Trophoblast cell (in vitro differentiated cells and primary cell): Measurements from ENCODE around the gene CEACAM3.
"Not testable (repeated sequence)": the region's sequence is repeated elsewhere in the genome, so short reads cannot be mapped to it uniquely, and the experiment has no call there.

ENCODE experiments used
- DNase-seq, 2 donors: peaks; one replicate each; pipeline ENCODE4 v3.0.0-alpha.2; 2016
- H2AFZ ChIP-seq: 2 replicates; pipeline ENCODE4 v1.6.1; 2013; ENCODE audit warnings: low read length, moderate library complexity, mild to moderate bottlenecking; ENCODE audit not compliant: insufficient read depth, poor library complexity
- H2AK5ac ChIP-seq: 2 replicates; pipeline ENCODE4 v1.6.1; 2013; ENCODE audit warnings: mild to moderate bottlenecking, low read length
- H2BK120ac ChIP-seq: 2 replicates; pipeline ENCODE4 v1.6.1; 2013; ENCODE audit warnings: low read length, mild to moderate bottlenecking, moderate library complexity; ENCODE audit not compliant: insufficient read depth, poor library complexity
- H2BK12ac ChIP-seq: 2 replicates; pipeline ENCODE4 v1.6.1; 2013; ENCODE audit warnings: mild to moderate bottlenecking, low read length, moderate library complexity
- H2BK5ac ChIP-seq: 2 replicates; pipeline ENCODE4 v1.6.1; 2013; ENCODE audit warnings: low read length, low read depth, moderate library complexity, mild to moderate bottlenecking; ENCODE audit not compliant: poor library complexity
- H3K14ac ChIP-seq: 2 replicates; pipeline ENCODE4 v1.6.1; 2013; ENCODE audit warnings: mild to moderate bottlenecking, low read length
- H3K18ac ChIP-seq: 2 replicates; pipeline ENCODE4 v1.6.1; 2013; ENCODE audit warnings: mild to moderate bottlenecking, low read length
- H3K23ac ChIP-seq: 2 replicates; pipeline ENCODE4 v1.6.1; 2013; ENCODE audit warnings: low read length
- H3K27ac ChIP-seq: 2 replicates; pipeline ENCODE4 v1.5.1; 2013; ENCODE audit warnings: low read depth, mild to moderate bottlenecking, inconsistent platforms, low read length, moderate library complexity
- H3K27me3 ChIP-seq: 2 replicates; pipeline ENCODE4 v1.6.1; 2013; ENCODE audit warnings: inconsistent platforms, mild to moderate bottlenecking, low read length, moderate library complexity; ENCODE audit not compliant: insufficient read depth
- H3K36me3 ChIP-seq, 2 experiments: 1 replicate in 1 of 2; 2 replicates in 1 of 2; pipeline ENCODE4 v1.6.1; 2013; ENCODE audit warnings: low read length in 2 of 2, mild to moderate bottlenecking in 2 of 2, moderate library complexity in 1 of 2; ENCODE audit not compliant: insufficient read depth in 2 of 2, control insufficient read depth in 1 of 2
- H3K4ac ChIP-seq: 2 replicates; pipeline ENCODE4 v1.6.1; 2013; ENCODE audit warnings: low read depth, mild to moderate bottlenecking, low read length, moderate library complexity
- H3K4me1 ChIP-seq, 2 experiments: 1 replicate in 1 of 2; 2 replicates in 1 of 2; pipeline ENCODE4 v1.6.1; 2013; ENCODE audit warnings: low read length in 2 of 2, mild to moderate bottlenecking in 2 of 2, moderate library complexity in 1 of 2; ENCODE audit not compliant: insufficient read depth in 2 of 2, control insufficient read depth in 1 of 2
- H3K4me2 ChIP-seq: 2 replicates; pipeline ENCODE4 v1.6.1; 2013; ENCODE audit warnings: inconsistent platforms, mild to moderate bottlenecking, low read length, moderate library complexity
- H3K4me3 ChIP-seq: 2 replicates; pipeline ENCODE4 v1.5.1; 2013; ENCODE audit warnings: mild to moderate bottlenecking, low read depth, low read length, inconsistent platforms
- H3K79me1 ChIP-seq: one replicate; pipeline ENCODE4 v1.6.1; 2013; ENCODE audit warnings: low read length
- H3K79me2 ChIP-seq: 2 replicates; pipeline ENCODE4 v1.6.1; 2013; ENCODE audit warnings: low read length, mild to moderate bottlenecking; ENCODE audit not compliant: control insufficient read depth, insufficient read depth, poor library complexity
- H3K9ac ChIP-seq: 2 replicates; pipeline ENCODE4 v1.6.1; 2013; ENCODE audit warnings: mild to moderate bottlenecking, low read length
- H3K9me3 ChIP-seq: 2 replicates; pipeline ENCODE4 v1.6.1; 2013; ENCODE audit warnings: low read depth, mild to moderate bottlenecking, control low read depth, inconsistent platforms, low read length; ENCODE audit not compliant: insufficient read depth
- H4K12ac ChIP-seq: 2 replicates; pipeline ENCODE4 v1.6.1; 2013; ENCODE audit warnings: low read depth, mild to moderate bottlenecking, low read length, moderate library complexity
- H4K8ac ChIP-seq: 2 replicates; pipeline ENCODE4 v1.6.1; 2013; ENCODE audit warnings: low read depth, mild to moderate bottlenecking, low read length, moderate library complexity
- H4K91ac ChIP-seq: one replicate; pipeline ENCODE4 v1.6.1; 2013; ENCODE audit warnings: low read depth, mild to moderate bottlenecking, low read length, moderate library complexity
- WGBS: extraction: QIAGEN DNeasy Blood & Tissue Kit; methylation state at CpG from one replicate; pipeline ENCODE4 v1.1.7; 2013; ENCODE audit warnings: missing lambda C conversion rate; ENCODE audit not compliant: insufficient read length, insufficient coverage; ENCODE audit errors: extremely low coverage; 5-methylcytosine and 5-hydroxymethylcytosine counted together

Gene CEACAM3

DNA sequence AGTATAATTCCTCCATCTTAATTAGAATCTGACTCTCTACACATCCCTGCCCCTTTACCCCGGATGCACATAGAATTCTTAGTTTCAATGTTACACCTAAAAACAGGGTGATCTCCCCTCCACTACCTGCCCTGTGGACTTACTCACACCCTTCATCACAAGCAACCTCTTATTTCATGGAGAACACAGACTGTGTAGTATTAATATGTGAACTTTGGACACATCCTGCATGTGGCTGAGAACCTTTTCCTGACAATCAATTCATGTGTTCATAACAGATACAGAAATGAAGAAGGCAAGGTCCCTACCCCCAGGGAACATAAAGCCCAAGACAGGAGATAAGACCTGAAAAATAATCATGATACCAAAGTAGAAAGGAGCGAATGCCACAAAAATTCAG, 29.3 kb upstream of the CEACAM3 start:
- Histone ChIP-seq H3K18ac (no peak overlapping the region), H3K36me3 (no peaks in the 10 kb centered on the region), H3K9ac (no peak overlapping the region), H3K79me1 (no peaks in the 10 kb centered on the region), H3K4me1 (no peaks in the 10 kb centered on the region), H3K79me2 (no peaks in the 10 kb centered on the region), H2BK5ac (no peak overlapping the region), H2AFZ (no peak overlapping the region), H3K9me3 (peaks cover 2% of the 10 kb centered on the region), H3K4me3 (no peak overlapping the region), H3K27ac (no peak overlapping the region), H3K27me3 (no peaks in the 10 kb centered on the region), H2BK12ac (no peak overlapping the region), H3K14ac (no peak overlapping the region), H3K4me2 (no peak overlapping the region), H2BK120ac (no peak overlapping the region), H4K8ac (no peak overlapping the region), H3K23ac (no peak overlapping the region), H3K4ac (no peak overlapping the region), H2AK5ac (no peak overlapping the region), H4K91ac (no peak overlapping the region), H4K12ac (no peak overlapping the region)
- DNase-seq: no peak
- WGBS: no CpG with 5 or more reads among the region's 2 CpGs

DNA sequence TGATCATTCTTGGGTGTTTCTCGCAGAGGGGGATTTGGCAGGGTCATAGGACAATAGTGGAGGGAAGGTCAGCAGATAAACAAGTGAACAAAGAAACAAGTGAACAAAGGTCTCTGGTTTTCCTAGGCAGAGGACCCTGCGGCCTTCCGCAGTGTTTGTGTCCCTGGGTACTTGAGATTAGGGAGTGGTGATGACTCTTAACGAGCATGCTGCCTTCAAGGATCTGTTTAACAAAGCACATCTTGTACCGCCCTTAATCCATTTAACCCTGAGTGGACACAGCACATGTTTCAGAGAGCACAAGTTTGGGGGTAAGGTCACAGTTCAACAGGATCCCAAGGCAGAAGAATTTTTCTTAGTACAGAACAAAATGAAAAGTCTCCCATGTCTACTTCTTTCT, 28.3 kb upstream of the CEACAM3 start:
- not testable (repeated sequence) for H3K4me3 ChIP-seq, H3K9me3 ChIP-seq, H3K79me2 ChIP-seq, H3K4me2 ChIP-seq, DNase-seq, H3K9ac ChIP-seq, H3K23ac ChIP-seq, H3K36me3 ChIP-seq, H3K4ac ChIP-seq, H3K18ac ChIP-seq, H2BK5ac ChIP-seq, H2AFZ ChIP-seq, H3K4me1 ChIP-seq, H4K12ac ChIP-seq, H2BK120ac ChIP-seq, H3K27ac ChIP-seq, H2BK12ac ChIP-seq, H3K27me3 ChIP-seq, H3K14ac ChIP-seq, H3K79me1 ChIP-seq, H4K91ac ChIP-seq, H2AK5ac ChIP-seq, H4K8ac ChIP-seq
- no CpG with 5 or more reads among the region's 5 CpGs for WGBS

DNA sequence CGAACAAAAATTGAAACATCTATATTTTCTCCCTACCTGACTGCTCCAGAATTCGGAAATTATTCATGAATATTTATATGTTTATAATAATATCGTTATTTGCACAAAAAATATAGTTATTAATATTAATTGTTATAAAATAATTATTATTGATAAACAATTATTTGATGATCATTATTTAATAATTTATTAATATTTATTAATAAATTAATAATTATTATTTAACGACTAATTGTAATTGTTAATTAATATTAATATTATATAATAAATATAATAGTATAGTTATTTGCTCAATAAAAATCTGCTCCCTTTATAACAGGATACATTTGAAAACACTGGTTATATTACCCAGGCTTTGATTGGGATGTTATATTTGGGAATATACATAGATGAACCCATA, 26.8 kb upstream of the CEACAM3 start:
- Histone ChIP-seq H3K23ac (no peak overlapping the region), H2BK120ac (no peak overlapping the region), H3K36me3 (no peaks in the 10 kb centered on the region), H2BK12ac (no peak overlapping the region), H3K9ac (no peak overlapping the region), H2BK5ac (no peak overlapping the region), H3K4me3 (no peak overlapping the region), H3K27me3 (no peaks in the 10 kb centered on the region), H3K79me1 (no peaks in the 10 kb centered on the region), H3K18ac (no peak overlapping the region), H3K4me2 (no peak overlapping the region), H3K4me1 (no peaks in the 10 kb centered on the region), H2AFZ (no peak overlapping the region), H3K4ac (no peak overlapping the region), H3K9me3 (no peaks in the 10 kb centered on the region), H4K12ac (no peak overlapping the region), H4K91ac (no peak overlapping the region), H2AK5ac (no peak overlapping the region), H3K79me2 (no peaks in the 10 kb centered on the region), H3K27ac (no peak overlapping the region), H3K14ac (no peak overlapping the region), H4K8ac (no peak overlapping the region)
- DNase-seq: no peak
- no CpG with 5 or more reads among the region's 4 CpGs for WGBS

DNA sequence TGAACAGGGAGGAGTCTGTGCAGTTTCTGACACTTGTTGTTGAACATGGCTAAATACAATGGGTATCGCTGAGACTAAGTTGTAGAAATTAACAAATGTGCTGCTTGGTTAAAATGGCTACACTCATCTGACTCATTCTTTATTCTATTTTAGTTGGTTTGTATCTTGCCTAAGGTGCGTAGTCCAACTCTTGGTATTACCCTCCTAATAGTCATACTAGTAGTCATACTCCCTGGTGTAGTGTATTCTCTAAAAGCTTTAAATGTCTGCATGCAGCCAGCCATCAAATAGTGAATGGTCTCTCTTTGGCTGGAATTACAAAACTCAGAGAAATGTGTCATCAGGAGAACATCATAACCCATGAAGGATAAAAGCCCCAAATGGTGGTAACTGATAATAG, 25.0 kb upstream of the CEACAM3 start:
- H3K4me3 ChIP-seq: no peak overlapping the region
- no peak overlapping the region for H4K8ac ChIP-seq
- H2BK5ac ChIP-seq: no peak overlapping the region
- H3K4ac ChIP-seq: no peak overlapping the region
- no peak overlapping the region for H2BK120ac ChIP-seq
- no peaks in the 10 kb centered on the region for H3K27me3 ChIP-seq
- H3K4me2 ChIP-seq: no peak overlapping the region
- no peak for DNase-seq
- no peak overlapping the region for H3K27ac ChIP-seq
- no peaks in the 10 kb centered on the region for H3K79me1 ChIP-seq
- WGBS: no CpG with 5 or more reads among the region's 2 CpGs
- no peak overlapping the region for H3K14ac ChIP-seq
- H3K9me3 ChIP-seq: no peaks in the 10 kb centered on the region
- H3K36me3 ChIP-seq: no peaks in the 10 kb centered on the region
- no peak overlapping the region for H2AFZ ChIP-seq
- H4K91ac ChIP-seq: no peak overlapping the region
- H2BK12ac ChIP-seq: no peak overlapping the region
- H3K23ac ChIP-seq: no peak overlapping the region
- no peak overlapping the region for H3K9ac ChIP-seq
- H3K18ac ChIP-seq: no peak overlapping the region
- no peaks in the 10 kb centered on the region for H3K4me1 ChIP-seq
- H2AK5ac ChIP-seq: no peak overlapping the region
- H3K79me2 ChIP-seq: no peaks in the 10 kb centered on the region
- H4K12ac ChIP-seq: no peak overlapping the region
